NCI-H1417 (cell line): ENCODE data around the gene MEPE.

Source experiments
- DNase-seq, 3 experiments: peaks; one replicate each; lab custom pipeline; 2025; lab: John Stamatoyannopoulos, UW

The MEPE gene, protein sequence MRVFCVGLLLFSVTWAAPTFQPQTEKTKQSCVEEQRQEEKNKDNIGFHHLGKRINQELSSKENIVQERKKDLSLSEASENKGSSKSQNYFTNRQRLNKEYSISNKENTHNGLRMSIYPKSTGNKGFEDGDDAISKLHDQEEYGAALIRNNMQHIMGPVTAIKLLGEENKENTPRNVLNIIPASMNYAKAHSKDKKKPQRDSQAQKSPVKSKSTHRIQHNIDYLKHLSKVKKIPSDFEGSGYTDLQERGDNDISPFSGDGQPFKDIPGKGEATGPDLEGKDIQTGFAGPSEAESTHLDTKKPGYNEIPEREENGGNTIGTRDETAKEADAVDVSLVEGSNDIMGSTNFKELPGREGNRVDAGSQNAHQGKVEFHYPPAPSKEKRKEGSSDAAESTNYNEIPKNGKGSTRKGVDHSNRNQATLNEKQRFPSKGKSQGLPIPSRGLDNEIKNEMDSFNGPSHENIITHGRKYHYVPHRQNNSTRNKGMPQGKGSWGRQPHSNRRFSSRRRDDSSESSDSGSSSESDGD

DNA sequence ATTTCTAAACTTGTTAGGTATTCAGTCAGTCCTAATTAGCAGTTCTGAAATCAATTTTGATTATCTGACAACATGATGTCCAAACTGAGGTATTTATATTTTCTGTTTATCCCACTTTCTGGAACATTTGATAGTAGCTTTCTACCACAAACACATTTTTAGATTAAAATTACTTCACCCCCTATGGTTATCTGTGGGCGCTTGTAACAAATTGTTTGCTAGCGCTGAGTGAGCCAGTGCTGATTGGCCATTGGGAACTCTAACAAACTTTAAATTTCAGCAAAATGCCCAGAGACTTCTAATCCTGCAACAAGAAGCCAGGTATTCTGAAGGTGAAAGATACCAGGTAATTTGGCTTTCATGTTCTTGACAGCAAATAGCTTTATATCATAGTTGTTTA lies at the start of gene MEPE:
MEPE (plus strand) TSS at position 301 of the 400 bp plus-strand sequence. CDS start 1,746 bp downstream, outside the sequence.
- DNase-seq, result no peak

GRCh38 chr4:87783781-87784180 lies 49.0 kb upstream of the MEPE start:
- no peak for DNase-seq

DNA sequence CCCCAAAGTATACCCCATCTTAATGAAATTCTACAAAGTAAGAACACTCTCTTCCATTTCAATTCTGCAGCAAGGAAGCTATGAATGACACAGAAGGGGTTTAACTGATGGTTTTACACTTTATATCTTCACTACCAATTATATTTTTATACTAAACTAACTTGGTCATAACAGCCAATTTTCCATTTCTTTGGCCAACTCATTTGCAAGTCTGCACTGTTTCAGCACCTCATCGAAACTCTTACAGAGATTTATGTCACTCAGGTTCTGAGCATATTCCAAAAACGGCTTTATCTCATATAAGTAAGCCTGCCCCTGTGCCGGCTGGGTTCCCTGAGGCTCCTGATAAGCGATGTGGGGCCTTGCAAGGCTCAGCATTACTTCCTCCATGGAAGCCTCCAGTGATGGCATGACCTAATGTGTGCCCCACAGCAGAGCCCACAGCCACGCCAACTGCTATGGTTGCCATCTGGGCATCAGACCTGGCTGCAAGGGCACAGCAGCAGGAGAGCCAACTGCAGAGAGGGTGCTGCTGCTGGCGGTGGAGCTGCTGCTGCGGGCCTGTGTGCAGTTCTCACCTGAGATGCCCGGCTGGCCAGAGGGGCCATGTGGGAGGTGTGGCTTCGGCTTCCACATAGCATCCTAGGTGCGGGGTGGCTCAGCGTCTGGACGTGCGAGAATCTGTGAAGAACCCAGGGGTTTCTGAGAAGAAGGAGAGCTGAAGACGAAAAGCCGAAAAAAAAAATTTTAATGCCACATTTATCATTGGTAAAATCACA lies 46.8 kb upstream of the MEPE start:
- DNase-seq, result no peak

DNA sequence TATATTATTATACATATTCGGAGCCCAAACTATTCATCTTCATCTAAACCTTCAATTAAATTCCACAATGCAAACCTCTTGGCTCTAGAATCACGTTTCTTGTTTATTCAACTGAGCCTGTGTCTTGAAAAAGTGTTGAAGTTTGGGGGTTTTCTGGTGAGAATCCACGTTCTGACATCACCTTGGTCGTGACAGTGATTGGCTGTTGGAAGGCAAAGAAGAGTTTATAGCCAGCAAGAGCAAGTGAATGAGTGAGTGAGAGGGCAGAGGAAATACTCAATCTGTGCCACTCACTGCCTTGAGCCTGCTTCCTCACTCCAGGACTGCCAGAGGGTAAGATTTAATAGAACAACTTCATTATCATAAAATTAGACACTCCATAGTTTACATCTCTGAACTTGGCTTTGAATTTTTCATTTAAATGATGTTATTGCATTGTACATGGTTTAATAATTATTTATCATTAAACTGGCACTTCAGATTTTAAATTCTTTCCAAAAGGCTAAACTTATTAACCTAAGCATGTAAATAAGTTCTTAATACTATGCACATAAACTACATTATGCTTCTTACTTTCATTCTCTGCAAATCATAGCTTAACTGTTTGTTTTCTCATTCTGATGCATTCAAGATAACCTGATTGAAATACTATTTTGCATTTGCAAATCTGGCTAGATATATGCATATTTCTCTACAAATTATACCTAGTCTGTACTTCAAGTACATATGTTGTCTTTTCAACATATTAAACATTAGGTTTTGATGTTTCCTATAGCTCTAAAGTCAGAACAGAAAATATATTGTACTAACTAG lies 33.3 kb upstream of the MEPE start, which contains the start of gene IBSP:
IBSP (plus strand) TSS at position 254 of the 813 bp plus-strand sequence. CDS start 2,808 bp downstream, outside the sequence.
- no peak for DNase-seq

GRCh38 chr4:87802858-87803257 lies 29.9 kb upstream of the MEPE start:
- DNase-seq, result no peak

GRCh38 chr4:87803421-87803820 lies 29.3 kb upstream of the MEPE start:
- no peak for DNase-seq

GRCh38 chr4:87804871-87805270 lies 27.9 kb upstream of the MEPE start:
- DNase-seq, result peak in 2 of 3 experiments; percentile 33 to 82

GRCh38 chr4:87805971-87806370 lies 26.8 kb upstream of the MEPE start:
- DNase-seq, result no peak

DNA sequence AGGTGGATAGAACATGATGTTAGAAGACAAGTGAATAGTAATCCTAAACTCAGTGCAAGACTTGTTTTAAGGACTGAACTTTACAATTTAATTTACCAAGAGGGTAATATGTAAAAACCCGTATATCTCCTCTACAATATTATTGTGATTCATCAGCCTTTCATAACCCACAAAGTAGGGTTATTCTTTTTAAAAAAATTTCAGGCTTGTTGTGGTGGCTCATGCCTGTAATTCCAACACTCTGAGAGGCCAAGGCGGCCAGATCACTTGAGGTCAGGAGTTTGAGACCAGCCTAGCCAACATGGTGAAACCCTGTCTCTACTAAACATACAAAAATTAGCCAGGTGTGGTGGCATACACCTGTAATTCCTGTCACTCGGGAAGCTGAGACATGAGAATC lies 26.2 kb upstream of the MEPE start:
- no peak for DNase-seq

GRCh38 chr4:87807402-87807801 lies 25.4 kb upstream of the MEPE start:
- no peak for DNase-seq

GRCh38 chr4:87811977-87812376 lies 20.8 kb upstream of the MEPE start:
- DNase-seq, result no peak

- no peak for DNase-seq
Measured at GRCh38 chr4:87819281-87819919, 13.4 kb upstream of the MEPE start.

DNA sequence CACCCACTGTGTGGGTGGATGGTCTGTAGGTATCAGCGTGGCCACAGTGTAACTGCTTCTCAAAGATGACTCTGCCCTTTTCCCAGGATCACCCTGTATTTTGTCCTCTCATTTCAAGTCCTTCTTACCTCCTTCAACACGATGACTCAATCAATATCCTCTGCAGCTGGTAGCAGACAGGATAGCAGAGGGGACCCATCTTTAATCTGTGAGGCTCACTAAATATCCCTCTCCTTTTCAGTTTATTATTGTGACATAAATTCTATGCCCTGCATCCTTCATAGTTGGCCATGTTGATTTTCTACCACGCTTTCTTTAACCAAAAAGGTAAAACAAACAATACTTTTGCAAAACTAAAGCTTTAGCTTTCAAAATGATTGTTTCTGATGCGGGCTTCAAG lies 9.6 kb upstream of the MEPE start:
- no peak for DNase-seq

- no peak for DNase-seq
Measured at GRCh38 chr4:87823724-87824123, 9.0 kb upstream of the MEPE start.

DNA sequence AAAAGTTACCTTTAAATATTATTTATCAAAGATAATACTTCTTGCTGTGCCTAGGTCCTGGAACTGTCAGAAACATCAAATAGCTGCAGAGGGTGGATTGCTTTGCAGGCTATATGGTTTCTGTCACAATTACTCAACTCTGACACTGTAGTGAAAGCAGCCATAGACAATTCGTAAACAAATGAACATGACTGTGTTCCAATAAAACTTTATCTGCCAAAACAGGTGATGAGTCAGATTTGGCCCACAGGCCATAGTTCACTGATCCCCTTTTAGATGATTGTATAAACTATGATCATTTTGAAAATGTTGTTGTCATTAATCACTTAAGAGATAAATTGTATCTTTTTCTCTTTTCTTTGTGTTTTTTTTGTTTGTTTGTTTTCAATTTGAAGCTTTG lies 8.4 kb upstream of the MEPE start:
- DNase-seq, result no peak

- no peak for DNase-seq
Measured at GRCh38 chr4:87834401-87834800, 1.6 kb downstream of the MEPE start.

DNA sequence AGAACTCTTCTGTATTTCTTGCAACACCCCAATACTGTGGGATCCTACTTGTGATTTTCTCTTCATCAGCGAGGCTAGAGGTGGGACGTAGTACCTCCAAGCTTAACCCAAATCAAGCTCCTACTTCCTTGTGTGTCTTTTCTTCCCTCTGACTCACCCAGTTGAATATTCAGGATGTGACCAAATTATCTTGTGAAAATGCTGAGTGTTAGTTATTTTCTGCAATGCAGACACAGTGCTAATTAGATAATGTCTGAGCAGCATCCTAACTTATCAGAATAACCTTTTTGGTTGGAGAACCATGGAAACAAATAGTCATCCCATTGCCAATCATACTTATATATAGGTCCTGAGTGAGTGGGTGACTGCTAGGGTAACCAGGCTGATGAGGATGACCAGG lies 2.4 kb downstream of the MEPE start:
- no peak for DNase-seq

GRCh38 chr4:87835743-87836142 lies 3.0 kb downstream of the MEPE start:
- no peak for DNase-seq

DNA sequence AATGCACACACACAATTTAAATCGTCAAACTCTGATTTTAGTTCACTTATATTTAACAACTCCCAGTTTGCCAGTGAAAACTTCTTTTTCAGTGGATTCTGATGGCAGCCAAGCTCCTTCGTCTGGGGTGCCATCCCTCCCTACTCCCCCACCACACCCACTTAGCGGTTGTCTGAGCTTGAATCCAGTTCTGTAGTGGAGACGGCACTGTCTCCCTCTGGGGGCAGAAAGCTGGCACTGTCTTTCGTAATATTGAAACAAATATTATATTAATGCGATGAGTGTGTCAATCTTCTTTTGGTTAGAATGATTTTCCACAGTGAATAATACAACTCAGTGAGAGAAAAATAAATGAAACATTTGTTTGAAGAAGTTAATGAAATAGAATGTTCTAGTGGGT lies 5.4 kb downstream of the MEPE start:
- DNase-seq, result no peak

- peak in 2 of 3 experiments; percentile 17 to 40 for DNase-seq
Measured at GRCh38 chr4:87838890-87839591, 6.3 kb downstream of the MEPE start.

- no peak for DNase-seq
Measured at GRCh38 chr4:87839592-87839946, 6.8 kb downstream of the MEPE start.
